ENCODE measurements around the gene VWF. TPM values are rescaled to one million over a fixed set of nuclear protein-coding genes. Genes with fewer than 3 reads are reported as not detected.
"Not testable (repeated sequence)": the region's sequence is repeated elsewhere in the genome, so short reads cannot be mapped to it uniquely, and the experiment has no call there.

VWF gene
- polyA plus RNA-seq, 2 donors, result 14.8 to 38.4 TPM

- no peak overlapping the region for H3K4me3 ChIP-seq (ENCODE audit: low read depth in 1 of 2, low read length in 2 of 2)
- H3K27me3 ChIP-seq (ENCODE audit: control insufficient read depth in 1 of 2, insufficient read depth in 2 of 2, low read length in 2 of 2), result no peaks in the 10 kb centered on the region
- WGBS, 2 donors, result 39 to 44% methylated on average over 5 of the region's 5 CpGs
- peaks cover 0 to 19% of the 10 kb centered on the region in 2 donors for H3K36me3 ChIP-seq (ENCODE audit: control insufficient read depth in 2 of 2, insufficient read depth in 2 of 2, low read length in 1 of 2)
- H3K4me1 ChIP-seq (ENCODE audit: control insufficient read depth in 2 of 2, insufficient read depth in 2 of 2, low read length in 1 of 2), result no peaks in the 10 kb centered on the region
- H3K27ac ChIP-seq (ENCODE audit: low read depth in 2 of 2, low read length in 1 of 2), result no peak overlapping the region
- no peaks in the 10 kb centered on the region for H3K9me3 ChIP-seq (ENCODE audit: control insufficient read depth in 2 of 2, insufficient read depth in 1 of 2, low read depth in 1 of 2, low read length in 1 of 2)
Measured at GRCh38 chr12:6020930-6021329, 103.5 kb downstream of the VWF start.

- peaks cover 0 to 19% of the 10 kb centered on the region in 2 donors for H3K36me3 ChIP-seq (ENCODE audit: control insufficient read depth in 2 of 2, insufficient read depth in 2 of 2, low read length in 1 of 2)
- 71 to 79% methylated on average over 10 of the region's 10 CpGs for WGBS, 2 donors
- H3K4me3 ChIP-seq (ENCODE audit: low read depth in 1 of 2, low read length in 2 of 2); H3K4me1 ChIP-seq (ENCODE audit: control insufficient read depth in 2 of 2, insufficient read depth in 2 of 2, low read length in 1 of 2); H3K9me3 ChIP-seq (ENCODE audit: control insufficient read depth in 2 of 2, insufficient read depth in 1 of 2, low read depth in 1 of 2, low read length in 1 of 2); H3K27ac ChIP-seq (ENCODE audit: low read depth in 2 of 2, low read length in 1 of 2); H3K27me3 ChIP-seq (ENCODE audit: control insufficient read depth in 1 of 2, insufficient read depth in 2 of 2, low read length in 2 of 2): not testable (repeated sequence)
Measured at GRCh38 chr12:6020511-6020910, 104.0 kb downstream of the VWF start.

GRCh38 chr12:6019256-6019655, 105.2 kb downstream of the VWF start:
- not testable (repeated sequence) for H3K9me3 ChIP-seq (ENCODE audit: control insufficient read depth in 2 of 2, insufficient read depth in 1 of 2, low read depth in 1 of 2, low read length in 1 of 2); H3K4me1 ChIP-seq (ENCODE audit: control insufficient read depth in 2 of 2, insufficient read depth in 2 of 2, low read length in 1 of 2); H3K27me3 ChIP-seq (ENCODE audit: control insufficient read depth in 1 of 2, insufficient read depth in 2 of 2, low read length in 2 of 2); H3K27ac ChIP-seq (ENCODE audit: low read depth in 2 of 2, low read length in 1 of 2); H3K4me3 ChIP-seq (ENCODE audit: low read depth in 1 of 2, low read length in 2 of 2)
- 95 to 97% methylated on average over 23 to 24 of the region's 24 CpGs for WGBS, 2 donors
- H3K36me3 ChIP-seq (ENCODE audit: control insufficient read depth in 2 of 2, insufficient read depth in 2 of 2, low read length in 1 of 2), result peaks cover 0 to 19% of the 10 kb centered on the region in 2 donors

DNA sequence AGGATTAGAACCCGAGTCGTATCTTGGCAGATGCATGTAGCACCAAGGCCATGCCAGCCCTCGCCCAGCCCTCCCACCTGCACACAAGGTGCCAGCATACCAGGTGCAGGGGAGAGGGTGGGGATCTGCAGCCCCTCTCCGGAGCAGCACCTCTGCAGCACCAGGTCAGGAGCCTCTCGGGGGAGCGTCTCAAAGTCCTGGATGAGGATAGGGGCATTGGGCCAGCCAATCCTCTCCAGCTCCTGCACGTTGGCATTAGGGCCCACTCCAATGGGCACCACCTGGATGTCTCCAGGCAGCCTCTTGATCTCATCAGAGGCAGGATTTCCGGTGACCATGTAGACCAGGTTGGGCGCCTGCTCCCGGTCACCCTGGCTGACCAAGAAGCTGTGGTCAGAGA, 106.2 kb downstream of the VWF start:
- H3K27ac ChIP-seq (ENCODE audit: low read depth in 2 of 2, low read length in 1 of 2), result no peak overlapping the region
- WGBS, 2 donors, result 73 to 83% methylated on average over 10 of the region's 10 CpGs
- H3K4me1 ChIP-seq (ENCODE audit: control insufficient read depth in 2 of 2, insufficient read depth in 2 of 2, low read length in 1 of 2), result no peaks in the 10 kb centered on the region
- H3K4me3 ChIP-seq (ENCODE audit: low read depth in 1 of 2, low read length in 2 of 2), result no peak overlapping the region
- peaks cover 0 to 16% of the 10 kb centered on the region in 2 donors for H3K36me3 ChIP-seq (ENCODE audit: control insufficient read depth in 2 of 2, insufficient read depth in 2 of 2, low read length in 1 of 2)
- H3K9me3 ChIP-seq (ENCODE audit: control insufficient read depth in 2 of 2, insufficient read depth in 1 of 2, low read depth in 1 of 2, low read length in 1 of 2), result no peaks in the 10 kb centered on the region
- H3K27me3 ChIP-seq (ENCODE audit: control insufficient read depth in 1 of 2, insufficient read depth in 2 of 2, low read length in 2 of 2), result no peaks in the 10 kb centered on the region

GRCh38 chr12:6016756-6017155, 107.7 kb downstream of the VWF start:
- Histone ChIP-seq H3K4me1 (ENCODE audit: control insufficient read depth in 2 of 2, insufficient read depth in 2 of 2, low read length in 1 of 2) (no peaks in the 10 kb centered on the region), H3K36me3 (ENCODE audit: control insufficient read depth in 2 of 2, insufficient read depth in 2 of 2, low read length in 1 of 2) (peaks cover 0 to 16% of the 10 kb centered on the region in 2 donors), H3K4me3 (ENCODE audit: low read depth in 1 of 2, low read length in 2 of 2) (no peak overlapping the region), H3K27ac (ENCODE audit: low read depth in 2 of 2, low read length in 1 of 2) (no peak overlapping the region), H3K27me3 (ENCODE audit: control insufficient read depth in 1 of 2, insufficient read depth in 2 of 2, low read length in 2 of 2) (no peaks in the 10 kb centered on the region), H3K9me3 (ENCODE audit: control insufficient read depth in 2 of 2, insufficient read depth in 1 of 2, low read depth in 1 of 2, low read length in 1 of 2) (no peaks in the 10 kb centered on the region)
- 67 to 80% methylated on average over 7 of the region's 7 CpGs for WGBS, 2 donors

DNA sequence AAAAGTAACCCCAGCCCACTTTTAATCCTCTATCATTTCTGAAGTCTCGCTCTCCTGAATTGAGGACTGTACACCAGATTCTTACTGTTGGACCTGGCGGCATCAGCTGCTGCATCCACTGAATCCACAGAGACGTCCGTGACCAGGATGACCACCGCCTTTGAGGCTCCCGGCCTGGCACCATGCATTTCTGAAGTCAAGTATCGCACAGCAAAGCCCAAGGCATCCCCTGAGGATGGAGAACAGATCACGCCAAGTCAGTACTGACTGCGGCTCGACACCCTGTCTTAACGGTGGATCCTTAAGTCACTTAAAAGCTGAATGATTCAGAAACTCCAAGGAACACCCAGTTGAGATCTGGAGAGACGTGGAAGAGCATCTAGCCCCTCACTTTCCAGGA, 108.5 kb downstream of the VWF start:
- H3K27me3 ChIP-seq (ENCODE audit: control insufficient read depth in 1 of 2, insufficient read depth in 2 of 2, low read length in 2 of 2); H3K4me1 ChIP-seq (ENCODE audit: control insufficient read depth in 2 of 2, insufficient read depth in 2 of 2, low read length in 1 of 2); H3K4me3 ChIP-seq (ENCODE audit: low read depth in 1 of 2, low read length in 2 of 2); H3K27ac ChIP-seq (ENCODE audit: low read depth in 2 of 2, low read length in 1 of 2); H3K9me3 ChIP-seq (ENCODE audit: control insufficient read depth in 2 of 2, insufficient read depth in 1 of 2, low read depth in 1 of 2, low read length in 1 of 2): not testable (repeated sequence)
- peaks cover 0 to 16% of the 10 kb centered on the region in 2 donors for H3K36me3 ChIP-seq (ENCODE audit: control insufficient read depth in 2 of 2, insufficient read depth in 2 of 2, low read length in 1 of 2)
- WGBS, 2 donors, result 92 to 94% methylated on average over 12 of the region's 12 CpGs

DNA sequence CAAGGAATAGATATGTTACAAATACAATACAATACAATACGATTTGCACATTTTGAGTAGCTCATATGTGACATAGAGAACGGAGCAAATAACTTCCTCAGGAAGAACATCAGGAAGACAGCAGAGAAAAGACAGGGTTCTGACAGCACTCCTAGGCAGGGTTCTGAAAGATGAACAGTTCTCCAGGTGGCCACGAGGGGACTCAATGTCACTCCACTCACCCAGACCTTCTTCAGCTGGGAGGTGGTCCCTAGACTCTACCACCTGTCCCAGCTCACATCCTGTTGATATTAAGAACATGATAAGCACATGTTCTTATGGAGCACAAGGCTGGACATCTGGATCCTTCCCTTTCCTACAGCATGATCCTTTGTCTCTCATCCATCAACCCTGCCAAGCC, 109.2 kb downstream of the VWF start:
- not testable (repeated sequence) for H3K9me3 ChIP-seq (ENCODE audit: control insufficient read depth in 2 of 2, insufficient read depth in 1 of 2, low read depth in 1 of 2, low read length in 1 of 2); H3K27ac ChIP-seq (ENCODE audit: low read depth in 2 of 2, low read length in 1 of 2); H3K4me1 ChIP-seq (ENCODE audit: control insufficient read depth in 2 of 2, insufficient read depth in 2 of 2, low read length in 1 of 2); H3K4me3 ChIP-seq (ENCODE audit: low read depth in 1 of 2, low read length in 2 of 2); H3K27me3 ChIP-seq (ENCODE audit: control insufficient read depth in 1 of 2, insufficient read depth in 2 of 2, low read length in 2 of 2)
- WGBS, 2 donors, result 55 to 69% methylated on average over 3 of the region's 3 CpGs
- H3K36me3 ChIP-seq (ENCODE audit: control insufficient read depth in 2 of 2, insufficient read depth in 2 of 2, low read length in 1 of 2), result peaks cover 0 to 16% of the 10 kb centered on the region in 2 donors

DNA sequence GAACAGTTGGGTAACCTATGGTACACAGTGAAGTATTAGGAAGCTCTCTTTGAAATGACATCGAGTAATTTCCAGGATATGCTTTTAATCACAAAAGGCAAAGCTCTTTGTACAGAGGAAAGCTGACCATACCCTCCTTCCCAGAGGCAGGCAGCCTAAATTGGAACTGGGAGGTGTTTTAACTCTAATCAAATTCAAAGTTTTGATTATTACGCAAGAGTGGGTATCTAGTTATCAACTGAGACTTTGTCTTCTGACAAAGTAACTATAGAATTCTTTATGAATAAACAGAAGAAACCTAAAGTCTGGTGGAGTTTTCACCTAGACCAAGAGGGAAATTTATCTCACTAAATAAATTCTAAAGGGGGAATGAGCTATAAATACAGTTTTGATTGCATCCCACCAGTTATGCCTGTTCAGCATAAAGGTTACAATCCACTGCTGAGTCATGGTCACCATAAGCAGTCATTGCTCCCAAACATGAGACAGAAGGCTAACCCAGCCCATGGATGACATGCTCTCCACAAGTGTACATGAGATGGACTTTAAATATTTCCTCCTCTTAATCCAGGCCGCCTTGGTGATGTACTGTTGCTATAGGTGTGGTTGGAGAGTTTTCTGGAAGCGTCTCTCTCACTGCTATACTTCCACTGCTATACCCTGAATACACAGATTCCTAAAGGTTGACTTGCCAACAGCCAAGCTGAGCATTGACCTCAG, 113.7 kb downstream of the VWF start:
- not testable (repeated sequence) for H3K36me3 ChIP-seq (ENCODE audit: control insufficient read depth in 2 of 2, insufficient read depth in 2 of 2, low read length in 1 of 2); H3K27me3 ChIP-seq (ENCODE audit: control insufficient read depth in 1 of 2, insufficient read depth in 2 of 2, low read length in 2 of 2); H3K27ac ChIP-seq (ENCODE audit: low read depth in 2 of 2, low read length in 1 of 2); H3K4me3 ChIP-seq (ENCODE audit: low read depth in 1 of 2, low read length in 2 of 2); H3K9me3 ChIP-seq (ENCODE audit: control insufficient read depth in 2 of 2, insufficient read depth in 1 of 2, low read depth in 1 of 2, low read length in 1 of 2); H3K4me1 ChIP-seq (ENCODE audit: control insufficient read depth in 2 of 2, insufficient read depth in 2 of 2, low read length in 1 of 2)
- WGBS, 2 donors, result 86% methylated on average over 4 of the region's 4 CpGs

DNA sequence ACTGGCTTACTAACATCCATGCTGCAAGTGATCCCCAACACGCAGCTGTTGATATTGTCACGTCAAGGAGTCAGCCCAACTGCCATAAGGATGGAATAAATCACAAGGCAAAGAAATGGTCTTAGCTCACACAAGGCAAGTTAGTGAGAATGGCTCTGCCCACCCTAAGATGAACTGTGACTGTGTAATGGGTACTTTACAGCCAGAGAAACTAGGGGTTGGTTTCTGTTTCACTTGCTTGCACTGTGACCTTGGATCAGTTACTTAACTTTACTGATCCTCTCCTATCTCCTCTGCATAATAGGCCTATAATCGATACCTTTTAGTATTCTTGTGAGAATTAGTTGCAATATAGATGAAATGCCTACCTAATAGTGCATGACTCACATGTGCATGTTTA, 127.2 kb downstream of the VWF start:
- H3K4me1 ChIP-seq (ENCODE audit: control insufficient read depth in 2 of 2, insufficient read depth in 2 of 2, low read length in 1 of 2), result peaks cover 2 to 4% of the 10 kb centered on the region in 2 donors
- H3K36me3 ChIP-seq (ENCODE audit: control insufficient read depth in 2 of 2, insufficient read depth in 2 of 2, low read length in 1 of 2), result peaks cover 0 to 4% of the 10 kb centered on the region in 2 donors
- no peak overlapping the region for H3K4me3 ChIP-seq (ENCODE audit: low read depth in 1 of 2, low read length in 2 of 2)
- WGBS, 2 donors, result 90 to 96% methylated on average over 3 of the region's 3 CpGs
- no peak overlapping the region for H3K27ac ChIP-seq (ENCODE audit: low read depth in 2 of 2, low read length in 1 of 2)
- no peaks in the 10 kb centered on the region for H3K9me3 ChIP-seq (ENCODE audit: control insufficient read depth in 2 of 2, insufficient read depth in 1 of 2, low read depth in 1 of 2, low read length in 1 of 2)
- no peaks in the 10 kb centered on the region for H3K27me3 ChIP-seq (ENCODE audit: control insufficient read depth in 1 of 2, insufficient read depth in 2 of 2, low read length in 2 of 2)

- Histone ChIP-seq H3K9me3 (ENCODE audit: control insufficient read depth in 2 of 2, insufficient read depth in 1 of 2, low read depth in 1 of 2, low read length in 1 of 2) (no peaks in the 10 kb centered on the region), H3K27me3 (ENCODE audit: control insufficient read depth in 1 of 2, insufficient read depth in 2 of 2, low read length in 2 of 2) (no peaks in the 10 kb centered on the region), H3K4me3 (ENCODE audit: low read depth in 1 of 2, low read length in 2 of 2) (no peak overlapping the region), H3K36me3 (ENCODE audit: control insufficient read depth in 2 of 2, insufficient read depth in 2 of 2, low read length in 1 of 2) (peaks cover 0 to 9% of the 10 kb centered on the region in 2 donors), H3K27ac (ENCODE audit: low read depth in 2 of 2, low read length in 1 of 2) (no peak overlapping the region), H3K4me1 (ENCODE audit: control insufficient read depth in 2 of 2, insufficient read depth in 2 of 2, low read length in 1 of 2) (peaks cover 2 to 4% of the 10 kb centered on the region in 2 donors)
- WGBS, 2 donors, result 55 to 64% methylated on average over 3 of the region's 3 CpGs
Measured at GRCh38 chr12:5996459-5996858, 128.0 kb downstream of the VWF start.
